Stimulated activated CD4-positive, alpha-beta T cell treated with anti-CD3 and anti-CD28 coated beads, TNF-alpha, amount 100 ng/mL, for 24 hours (primary cell): Measurements from ENCODE around the gene EEF2KMT.
A peak's percentile ranks its signal among the peaks of the same experiment; 100 is the strongest.
"Not testable (repeated sequence)": the region's sequence is repeated elsewhere in the genome, so short reads cannot be mapped to it uniquely, and the experiment has no call there.

Experiments
- DNase-seq, 3 experiments: peaks; one replicate each; pipeline ENCODE4 v3.0.0-alpha.2; 2020; ENCODE audit warnings: low read depth in 3 of 3

EEF2KMT gene

GRCh38 chr16:5097470-5098220, at the start of gene EEF2KMT:
TSS of gene EEF2KMT (minus strand) at chr16:5097795. CDS start at chr16:5097739, 56 bp downstream.
- peak; percentile 91 to 96 (median 92) for DNase-seq

- not testable (repeated sequence) for DNase-seq
These were observed 47.0 kb upstream of the EEF2KMT start for GRCh38 chr16:5144621-5144956.

DNA sequence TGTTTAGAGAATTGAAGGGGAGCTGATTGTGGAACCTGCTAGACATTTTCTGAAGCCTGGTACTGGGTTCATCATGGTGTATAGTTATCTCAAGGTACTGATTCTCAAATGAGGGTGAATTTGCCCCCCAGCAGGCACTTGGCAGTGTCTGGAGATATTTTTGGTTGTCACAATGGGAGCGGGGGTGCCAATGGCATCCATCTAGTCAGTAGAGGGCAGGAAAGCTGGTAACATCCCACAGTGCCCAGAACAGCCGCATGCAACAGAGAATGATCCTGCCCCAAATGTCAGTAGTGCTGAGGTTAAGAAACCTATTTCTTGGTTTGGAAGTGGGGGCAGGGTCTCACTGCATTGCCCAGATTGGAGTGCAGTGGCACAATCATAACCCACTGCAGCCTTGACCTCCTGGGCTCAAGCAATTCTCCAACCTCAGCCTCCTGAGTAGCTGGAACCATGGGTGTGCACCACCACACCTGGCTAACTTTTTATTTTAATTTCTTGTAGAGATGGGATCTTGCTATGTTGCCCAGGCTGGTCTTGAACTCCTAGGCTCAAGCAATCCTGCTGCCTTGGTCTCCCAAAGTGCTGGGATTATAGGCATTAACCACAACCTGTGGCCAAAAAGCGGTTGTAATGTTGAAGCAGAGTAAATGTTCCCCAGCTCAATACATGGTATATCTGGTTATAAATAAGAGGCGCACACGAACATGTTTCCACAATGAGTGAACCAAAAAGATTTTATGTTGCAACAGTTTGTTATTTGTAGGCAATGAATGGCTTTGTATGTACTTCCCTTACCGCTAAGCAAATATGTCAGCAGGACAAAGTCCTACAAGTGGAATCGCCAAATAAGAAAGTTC, 46.4 kb upstream of the EEF2KMT start:
- DNase-seq, result no peak

GRCh38 chr16:5140151-5140550, 42.6 kb upstream of the EEF2KMT start:
- not testable (repeated sequence) for DNase-seq

- not testable (repeated sequence) for DNase-seq
These were observed 37.3 kb upstream of the EEF2KMT start for GRCh38 chr16:5134739-5135452.

GRCh38 chr16:5132915-5133600, 35.5 kb upstream of the EEF2KMT start:
- DNase-seq, result not testable (repeated sequence)

DNA sequence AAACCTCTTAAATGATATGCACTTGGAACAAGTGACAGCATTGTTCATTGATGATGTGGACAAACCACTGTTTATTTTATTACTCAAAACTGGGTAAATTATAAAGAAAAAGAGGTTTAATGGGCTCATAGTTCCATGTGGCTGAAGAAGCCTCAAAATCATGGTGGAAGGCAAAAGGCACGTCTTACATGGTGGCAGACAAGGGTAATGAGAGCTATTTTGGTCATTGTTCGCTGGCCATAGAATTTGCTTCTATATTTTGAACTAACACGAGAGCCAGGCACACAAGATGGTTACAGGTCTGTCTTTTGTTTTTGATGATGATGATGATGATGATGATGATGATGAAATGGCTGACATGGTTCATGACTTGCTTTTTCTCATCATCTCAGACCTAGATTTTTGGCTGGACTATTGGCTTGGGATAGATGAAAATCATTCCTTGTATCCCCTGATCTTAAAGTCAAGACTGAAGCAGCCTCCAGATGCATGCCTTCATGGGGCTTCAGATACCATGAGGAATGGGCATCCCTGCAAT, 33.9 kb upstream of the EEF2KMT start:
- DNase-seq, result not testable (repeated sequence)

- peak in 1 of 3 experiments; percentile 35 for DNase-seq
These were observed 19.9 kb upstream of the EEF2KMT start for GRCh38 chr16:5117300-5118087.

GRCh38 chr16:5116780-5117295, 19.2 kb upstream of the EEF2KMT start:
- not testable (repeated sequence) for DNase-seq

DNA sequence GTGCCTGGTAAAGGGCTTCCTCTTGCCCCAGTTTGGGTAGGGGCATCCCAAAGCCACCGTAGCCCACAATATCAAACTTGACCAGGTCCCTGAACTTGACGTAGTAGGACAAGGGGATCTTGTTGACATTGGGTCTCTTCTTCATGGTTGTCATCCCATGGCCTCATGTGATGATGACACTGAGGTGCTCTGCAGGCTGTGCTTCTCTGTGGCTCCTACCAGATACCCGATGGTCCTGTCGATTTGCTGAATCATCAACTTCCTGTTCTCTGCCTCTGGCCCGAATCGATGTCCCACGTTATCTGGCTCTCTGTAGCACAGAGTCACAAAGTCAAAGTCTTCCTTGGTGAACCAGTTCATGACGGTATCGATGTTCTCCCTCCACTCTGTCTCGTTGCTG, 13.3 kb upstream of the EEF2KMT start:
- not testable (repeated sequence) for DNase-seq

- no peak for DNase-seq
These were observed 11.0 kb upstream of the EEF2KMT start for GRCh38 chr16:5108505-5109158.

- not testable (repeated sequence) for DNase-seq
These were observed 7.4 kb upstream of the EEF2KMT start for GRCh38 chr16:5105039-5105438.

DNA sequence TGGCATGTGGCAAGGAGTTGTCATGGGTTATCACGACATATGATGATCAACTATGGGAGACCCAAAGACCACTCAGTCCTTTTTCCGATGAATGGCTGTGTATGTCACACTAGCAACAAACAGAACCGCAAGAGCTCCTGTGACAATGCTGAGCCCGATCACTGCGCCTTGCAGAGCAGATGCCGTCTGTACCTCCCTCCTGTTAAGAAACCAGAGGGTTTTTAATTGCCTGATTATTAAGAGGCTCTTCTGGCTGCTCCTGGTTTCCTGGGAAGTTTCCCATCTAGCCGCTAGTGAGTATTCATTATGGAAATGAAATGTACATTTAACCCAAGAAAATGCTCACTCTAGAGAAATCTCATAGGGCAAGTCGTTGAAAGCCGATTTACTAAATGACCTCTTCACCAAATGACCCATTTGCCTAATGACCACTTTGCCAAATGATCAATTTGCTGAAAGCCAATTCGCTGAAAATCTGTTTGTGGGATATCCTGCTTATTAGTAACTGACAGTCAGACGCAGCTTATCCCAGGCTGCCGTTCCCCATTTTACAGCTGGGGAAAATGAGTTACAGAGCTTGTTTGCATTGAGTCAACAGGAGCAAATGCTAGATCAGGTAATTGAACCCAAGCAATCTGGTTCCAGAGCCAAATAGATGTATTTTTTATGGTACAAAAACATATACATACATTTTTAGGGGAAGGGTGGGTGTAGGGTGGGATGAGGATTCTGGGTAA, 5.9 kb upstream of the EEF2KMT start:
- not testable (repeated sequence) for DNase-seq

DNA sequence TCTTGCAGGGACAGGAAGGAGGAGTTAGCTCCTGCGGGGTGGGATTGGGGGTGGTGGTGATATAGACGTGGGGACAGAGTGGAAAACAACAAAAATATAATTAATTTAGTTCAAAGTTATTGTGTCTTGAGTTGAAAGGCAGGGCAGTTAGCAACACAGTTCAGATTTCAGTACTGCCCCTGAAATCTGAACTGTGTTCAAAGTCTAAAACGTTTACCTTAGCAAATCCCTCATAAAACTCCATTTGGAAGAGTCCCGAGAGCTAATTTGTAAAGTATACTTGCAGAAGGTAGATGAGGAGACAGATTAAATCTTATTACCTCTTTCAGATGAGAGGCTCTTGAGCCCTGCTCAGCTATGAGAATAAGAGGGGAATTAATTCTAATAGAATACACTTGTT, 1.6 kb upstream of the EEF2KMT start:
- DNase-seq, result not testable (repeated sequence)

- peak; percentile 27 to 69 (median 47) for DNase-seq
These were observed 895 bp upstream of the EEF2KMT start for GRCh38 chr16:5098221-5099159.

DNA sequence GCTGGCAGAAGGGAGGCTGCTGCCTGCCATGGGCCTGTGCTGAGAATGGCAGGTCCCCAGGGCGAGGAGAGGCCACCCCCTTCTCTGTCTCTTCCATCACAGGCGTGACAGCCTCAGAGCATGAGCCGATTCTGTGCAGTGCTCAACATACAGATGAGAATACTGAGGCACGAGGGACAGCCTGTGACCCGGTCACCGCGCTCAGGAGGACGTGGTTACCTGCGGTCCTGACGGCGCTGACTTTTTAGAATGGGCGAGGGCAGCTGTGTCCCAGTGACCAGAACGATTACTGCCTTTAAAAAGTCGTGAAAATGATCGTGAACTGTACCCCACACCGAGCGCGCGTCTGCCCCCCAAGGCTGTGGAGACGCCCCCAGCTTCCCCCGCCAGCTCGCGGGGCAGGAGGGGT, 530 bp downstream of the EEF2KMT start:
- peak in 1 of 3 experiments; percentile 24 for DNase-seq

DNA sequence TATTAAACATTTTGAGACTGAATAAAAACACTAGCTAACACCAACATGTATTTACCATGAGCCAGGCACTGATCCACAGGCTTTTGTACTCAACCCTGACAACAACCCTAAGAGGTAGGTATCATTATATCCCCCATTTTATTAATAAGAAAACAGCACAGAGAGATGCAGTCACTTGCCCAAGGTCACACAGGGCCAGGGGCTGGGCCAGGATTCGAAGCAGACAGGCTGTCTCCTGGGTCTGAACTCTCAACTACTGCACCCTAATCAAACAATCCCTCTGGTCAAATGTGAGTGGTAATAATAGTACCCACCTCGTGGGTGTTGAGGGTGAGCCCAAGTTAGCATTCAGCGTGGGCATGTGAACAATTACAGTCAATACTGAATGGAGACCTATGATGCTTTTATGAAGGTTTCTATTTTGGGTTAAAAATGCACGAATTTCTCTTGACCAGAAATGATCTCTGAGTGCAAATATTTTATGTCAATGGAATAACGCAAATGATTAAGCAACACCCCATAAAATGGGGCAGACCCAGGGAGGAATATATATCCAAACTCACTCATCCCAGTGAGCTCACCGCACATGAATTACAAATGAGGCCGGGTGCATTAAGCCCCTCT, 1.0 kb downstream of the EEF2KMT start:
- not testable (repeated sequence) for DNase-seq
